Prostate gland (tissue), 2 donors: ENCODE results near the gene CTIF.

Experiments
- CTCF ChIP-seq, 4 experiments: fragments of 200-600 bp in 2 of 4; fragments of 450-650 bp in 2 of 4; sonication (generic) in 2 of 4; IDR thresholded peaks; 1 replicate in 3 of 4; 2 replicates in 1 of 4; pipeline ENCODE4 v1.5.1; 2016 to 2019; ENCODE audit warnings: antibody characterized with exemption in 4 of 4, mild to moderate bottlenecking in 2 of 4, moderate library complexity in 2 of 4
- POLR2A ChIP-seq: fragments of 450-650 bp; IDR thresholded peaks from one replicate; pipeline ENCODE4 v1.6.1; 2016; ENCODE audit warnings: antibody characterized with exemption, mild to moderate bottlenecking
- POLR2AphosphoS5 ChIP-seq: sonication (generic); formaldehyde crosslinking; IDR thresholded peaks from one replicate; pipeline ENCODE4 v1.6.1; 2017; ENCODE audit warnings: antibody characterized with exemption

- TF ChIP-seq POLR2AphosphoS5 (no peak), POLR2A (no peak), CTCF (IDR thresholded peaks at IDR 0.05) (no peak)
Observed at GRCh38 chr18:48843596-48843995, 304.8 kb downstream of the CTIF start.
